PC-3 (cell line): ENCODE measurements around the gene WWC2.

Source experiments
- EZH2 ChIP-seq: fragments of 300-600 bp; sonication (generic); IDR thresholded peaks from one replicate; pipeline ENCODE4 v1.6.1; 2017; ENCODE audit warnings: antibody characterized with exemption, mild to moderate bottlenecking, low read length; ENCODE audit not compliant: unreplicated experiment
- EZH2phosphoT487 ChIP-seq: fragments of 300-600 bp; sonication (generic); IDR thresholded peaks from 2 replicates; pipeline ENCODE4 v1.6.1; 2018; ENCODE audit warnings: mild to moderate bottlenecking, antibody characterized with exemption, low read length, borderline replicate concordance
- TF ChIP-seq, protein P1 (sequence below): fragments of 300-600 bp; sonication (generic); conservative IDR thresholded peaks from 2 replicates; pipeline ENCODE4 v1.5.1; 2017; ENCODE audit warnings: antibody characterized with exemption, low read depth, mild to moderate bottlenecking, low read length

DNA sequence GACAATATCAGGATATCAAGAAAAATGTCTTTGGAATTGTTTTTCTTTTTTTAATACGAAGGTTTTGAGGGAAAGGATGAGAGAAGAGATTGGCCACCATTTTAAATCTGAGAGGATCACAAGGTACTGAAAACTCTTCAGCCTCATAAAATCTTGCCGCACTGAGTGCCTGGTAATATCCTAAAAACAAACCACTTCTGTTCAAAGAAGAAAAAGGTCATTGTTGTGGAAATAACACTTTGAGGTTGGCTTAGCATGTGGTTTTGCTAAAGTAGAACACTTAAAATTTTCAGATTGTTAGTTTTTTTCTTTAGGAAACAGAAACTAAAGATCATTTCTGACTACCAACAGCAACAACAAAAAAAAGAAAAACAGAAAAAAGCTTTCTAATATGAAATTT is 222.0 kb downstream of the WWC2 start:
- TF ChIP-seq, protein P1, sequence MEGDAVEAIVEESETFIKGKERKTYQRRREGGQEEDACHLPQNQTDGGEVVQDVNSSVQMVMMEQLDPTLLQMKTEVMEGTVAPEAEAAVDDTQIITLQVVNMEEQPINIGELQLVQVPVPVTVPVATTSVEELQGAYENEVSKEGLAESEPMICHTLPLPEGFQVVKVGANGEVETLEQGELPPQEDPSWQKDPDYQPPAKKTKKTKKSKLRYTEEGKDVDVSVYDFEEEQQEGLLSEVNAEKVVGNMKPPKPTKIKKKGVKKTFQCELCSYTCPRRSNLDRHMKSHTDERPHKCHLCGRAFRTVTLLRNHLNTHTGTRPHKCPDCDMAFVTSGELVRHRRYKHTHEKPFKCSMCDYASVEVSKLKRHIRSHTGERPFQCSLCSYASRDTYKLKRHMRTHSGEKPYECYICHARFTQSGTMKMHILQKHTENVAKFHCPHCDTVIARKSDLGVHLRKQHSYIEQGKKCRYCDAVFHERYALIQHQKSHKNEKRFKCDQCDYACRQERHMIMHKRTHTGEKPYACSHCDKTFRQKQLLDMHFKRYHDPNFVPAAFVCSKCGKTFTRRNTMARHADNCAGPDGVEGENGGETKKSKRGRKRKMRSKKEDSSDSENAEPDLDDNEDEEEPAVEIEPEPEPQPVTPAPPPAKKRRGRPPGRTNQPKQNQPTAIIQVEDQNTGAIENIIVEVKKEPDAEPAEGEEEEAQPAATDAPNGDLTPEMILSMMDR: no peak
- TF ChIP-seq EZH2 (no peak), EZH2phosphoT487 (no peak)
